Lower leg skin (tissue), 3 donors: ENCODE data around the gene POMT1.

Experiments
- CTCF ChIP-seq, 3 donors: fragments of 450-650 bp; IDR thresholded peaks; one replicate each; pipeline ENCODE4 v1.5.1; 2016; ENCODE audit warnings: antibody characterized with exemption in 3 of 3, mild to moderate bottlenecking in 3 of 3, moderate library complexity in 2 of 3
- POLR2A ChIP-seq, 2 donors: fragments of 450-650 bp; IDR thresholded peaks; one replicate each; pipeline ENCODE4 v1.6.1; 2016 to 2017; ENCODE audit warnings: antibody characterized with exemption in 2 of 2, mild to moderate bottlenecking in 1 of 2, moderate library complexity in 1 of 2

- no peak for TF ChIP-seq CTCF (IDR thresholded peaks at IDR 0.05)
- TF ChIP-seq POLR2A (IDR thresholded peaks at IDR 0.05) = no peak
Observed at GRCh38 chr9:131485728-131486422, 16.8 kb upstream of the POMT1 start.
